ENCODE data around the gene VAMP5. TPM values are rescaled to one million over a fixed set of nuclear protein-coding genes. Genes with fewer than 3 reads are reported as not detected.
A peak's percentile ranks its signal among the peaks of the same experiment; 100 is the strongest.

The VAMP5 gene
- total RNA-seq, 2 donors from 2014 or later = 27.1 to 42.8 TPM

- Histone ChIP-seq H3K27ac (peak within 1 kb of the TSS; percentile 95 to 98), H3K4me1 (ENCODE audit: control insufficient read depth in 1 of 2, low read depth in 2 of 2) (peaks cover 32 to 58% of the 10 kb centered on the region in 2 donors), H3K9me3 (no peaks in the 10 kb centered on the region), H3K27me3 (replicated peaks; ENCODE audit: insufficient read depth) (no peaks in the 10 kb centered on the region), H3K4me3 (peak within 1 kb of the TSS; percentile 87), H3K36me3 (peaks cover 26% of the 10 kb centered on the region)
- DNase-seq (ENCODE audit: low spot score) = peak; percentile 84
- TF ChIP-seq CTCF (IDR thresholded peaks at IDR 0.05) = peak; percentile 80
- peak; percentile 64 for ATAC-seq (ENCODE audit: insufficient number of reproducible peaks, low FRiP score, low read depth)
These were observed 45.5 kb upstream of the VAMP5 start, which contains the start of gene MAT2A for GRCh38 chr2:85538507-85539360. TSS of gene MAT2A (plus strand) at chr2:85539168. CDS start at chr2:85539288, 120 bp downstream.

DNA sequence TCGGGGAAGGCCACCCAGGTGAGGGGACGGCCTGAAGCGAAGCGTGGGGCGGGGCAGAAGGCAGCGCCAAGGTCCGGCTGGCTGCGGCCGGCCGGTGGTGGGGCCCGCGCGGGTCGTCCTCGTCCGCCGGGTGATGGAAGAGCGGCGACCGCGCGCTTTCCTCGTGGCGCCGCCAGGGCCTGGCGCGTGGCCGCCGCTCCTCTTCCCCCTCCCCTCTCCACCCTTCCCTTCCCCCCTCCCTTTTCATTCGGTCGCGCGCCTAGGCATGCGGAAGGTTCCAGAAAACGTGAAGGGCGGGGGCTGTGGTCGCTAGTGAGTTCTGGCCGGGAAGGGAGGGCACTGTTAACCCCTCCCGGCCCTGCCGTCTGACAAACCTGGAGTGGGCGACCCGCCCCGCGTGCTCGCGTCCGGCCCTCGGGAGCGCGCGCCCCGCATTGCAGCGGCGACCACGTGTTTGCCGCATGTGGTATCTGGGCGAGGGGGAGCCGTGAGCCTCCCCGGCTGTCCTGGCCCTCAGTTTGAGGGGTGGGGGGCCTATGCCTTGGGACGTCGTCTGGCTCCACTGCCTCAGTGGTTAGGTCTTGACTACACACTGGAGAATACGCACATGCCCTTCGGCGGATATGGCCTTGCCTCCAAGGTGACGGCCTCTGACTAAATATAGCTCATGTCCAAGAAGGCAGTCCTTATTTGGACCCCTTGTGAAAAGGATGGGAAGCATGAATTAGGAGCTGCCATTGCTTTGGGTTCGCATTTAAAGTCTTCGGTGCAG, 44.7 kb upstream of the VAMP5 start:
- Histone ChIP-seq H3K4me3 (peak overlapping the region; percentile 87), H3K36me3 (peaks cover 31% of the 10 kb centered on the region), H3K9me3 (no peaks in the 10 kb centered on the region), H3K27me3 (replicated peaks; ENCODE audit: insufficient read depth) (no peaks in the 10 kb centered on the region), H3K27ac (peak overlapping the region; percentile 95 to 98), H3K4me1 (ENCODE audit: control insufficient read depth in 1 of 2, low read depth in 2 of 2) (peaks cover 32 to 63% of the 10 kb centered on the region in 2 donors)
- no peak for TF ChIP-seq CTCF (IDR thresholded peaks at IDR 0.05)
- DNase-seq (ENCODE audit: low spot score) (peak; percentile 42), ATAC-seq (ENCODE audit: insufficient number of reproducible peaks, low FRiP score, low read depth) (peak; percentile 62)

DNA sequence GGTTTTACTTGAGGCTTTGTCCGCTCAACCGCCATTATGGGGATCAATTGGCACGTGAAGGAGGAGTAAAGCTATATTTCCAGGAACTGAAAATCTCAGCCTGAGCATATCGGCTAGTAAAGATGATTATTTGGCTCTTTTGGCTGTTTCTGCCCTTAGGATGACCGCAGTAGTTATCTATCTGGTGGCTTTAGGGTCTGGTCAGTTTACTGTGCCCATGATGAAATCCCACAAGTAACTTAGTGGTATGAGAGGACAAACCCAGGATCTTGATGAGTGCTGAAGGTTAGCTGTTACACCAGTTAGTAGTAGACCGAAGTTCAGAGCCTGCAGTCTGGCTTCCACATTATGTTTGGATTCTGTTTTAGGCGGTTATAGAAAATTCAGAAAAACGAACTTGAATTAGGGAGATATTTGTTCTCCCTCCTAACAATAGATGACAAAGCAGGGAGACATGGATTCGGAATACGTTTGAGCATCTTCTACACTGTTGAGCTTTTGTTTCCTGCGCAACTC, 44.0 kb upstream of the VAMP5 start:
- Histone ChIP-seq H3K36me3 (peaks cover 35% of the 10 kb centered on the region), H3K27ac (peak overlapping the region; percentile 95 to 98), H3K9me3 (no peaks in the 10 kb centered on the region), H3K27me3 (replicated peaks; ENCODE audit: insufficient read depth) (no peaks in the 10 kb centered on the region), H3K4me3 (peak overlapping the region; percentile 87), H3K4me1 (ENCODE audit: control insufficient read depth in 1 of 2, low read depth in 2 of 2) (peaks cover 32 to 65% of the 10 kb centered on the region in 2 donors)
- ATAC-seq (ENCODE audit: insufficient number of reproducible peaks, low FRiP score, low read depth) (no peak), DNase-seq (ENCODE audit: low spot score) (no peak)
- TF ChIP-seq CTCF (IDR thresholded peaks at IDR 0.05) = no peak

DNA sequence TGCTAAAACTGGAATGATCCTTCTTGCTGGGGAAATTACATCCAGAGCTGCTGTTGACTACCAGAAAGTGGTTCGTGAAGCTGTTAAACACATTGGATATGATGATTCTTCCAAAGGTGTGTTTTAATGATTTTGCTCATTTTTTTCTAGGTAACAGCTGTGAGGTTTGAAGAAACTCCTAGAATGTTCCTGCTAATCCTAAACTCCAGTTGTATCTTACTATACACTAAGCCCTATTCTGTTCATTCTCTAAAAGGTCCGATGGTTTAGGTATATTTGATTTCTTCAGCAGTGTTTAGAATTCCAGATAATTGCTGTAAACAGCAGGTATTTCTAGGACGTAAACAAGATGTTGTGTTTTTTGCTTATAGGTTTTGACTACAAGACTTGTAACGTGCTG, 43.0 kb upstream of the VAMP5 start:
- H3K4me3 ChIP-seq = peak overlapping the region; percentile 87
- DNase-seq (ENCODE audit: low spot score) (no peak), ATAC-seq (ENCODE audit: insufficient number of reproducible peaks, low FRiP score, low read depth) (no peak)
- H3K36me3 ChIP-seq = peaks cover 35% of the 10 kb centered on the region
- H3K27ac ChIP-seq = peak overlapping the region; percentile 95 to 98
- H3K27me3 ChIP-seq (replicated peaks; ENCODE audit: insufficient read depth) = no peaks in the 10 kb centered on the region
- H3K4me1 ChIP-seq (ENCODE audit: control insufficient read depth in 1 of 2, low read depth in 2 of 2) = peaks cover 30 to 56% of the 10 kb centered on the region in 2 donors
- no peak for TF ChIP-seq CTCF (IDR thresholded peaks at IDR 0.05)
- H3K9me3 ChIP-seq = no peaks in the 10 kb centered on the region

All from thoracic aorta (tissue), 2 donors.